Measurements from ENCODE around the gene VAT1L. TPM values are rescaled to one million over a fixed set of nuclear protein-coding genes. Genes with fewer than 3 reads are reported as not detected.

VAT1L gene
- total RNA-seq, 6 experiments from 2014 or later: not detected

DNA sequence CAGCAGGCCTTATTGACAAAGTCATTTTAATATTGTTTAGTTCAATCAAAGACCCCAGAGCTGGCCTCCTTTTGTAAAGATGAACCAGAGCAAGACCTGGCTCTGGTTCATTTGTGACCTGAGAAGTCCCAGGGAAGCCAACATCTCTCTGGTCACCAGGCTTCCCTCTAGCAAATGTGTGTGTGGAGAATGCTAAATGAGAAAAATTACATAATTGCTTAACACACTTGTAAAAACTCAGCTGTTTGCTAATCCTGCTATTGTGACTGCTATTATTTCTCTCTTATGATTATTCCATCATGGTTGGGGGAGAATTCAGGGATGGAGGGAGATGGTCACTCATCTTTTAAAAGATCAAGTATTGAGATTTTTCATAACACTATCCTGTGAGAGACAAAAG lies 139.7 kb downstream of the VAT1L start:
- Mint-ChIP-seq H3K9me3 (peaks cover 58% of the 10 kb centered on the region), H3K4me1 (ENCODE audit: low read depth) (no peaks in the 10 kb centered on the region), H3K27ac (no peak overlapping the region), H3K4me3 (no peak overlapping the region), H3K27me3 (ENCODE audit: insufficient read depth) (no peaks in the 10 kb centered on the region; the same call in 1 of the 2 replicates), H3K36me3 (ENCODE audit: low read depth) (no peaks in the 10 kb centered on the region; the same call in 1 of the 2 replicates)
- TF ChIP-seq, protein P1, sequence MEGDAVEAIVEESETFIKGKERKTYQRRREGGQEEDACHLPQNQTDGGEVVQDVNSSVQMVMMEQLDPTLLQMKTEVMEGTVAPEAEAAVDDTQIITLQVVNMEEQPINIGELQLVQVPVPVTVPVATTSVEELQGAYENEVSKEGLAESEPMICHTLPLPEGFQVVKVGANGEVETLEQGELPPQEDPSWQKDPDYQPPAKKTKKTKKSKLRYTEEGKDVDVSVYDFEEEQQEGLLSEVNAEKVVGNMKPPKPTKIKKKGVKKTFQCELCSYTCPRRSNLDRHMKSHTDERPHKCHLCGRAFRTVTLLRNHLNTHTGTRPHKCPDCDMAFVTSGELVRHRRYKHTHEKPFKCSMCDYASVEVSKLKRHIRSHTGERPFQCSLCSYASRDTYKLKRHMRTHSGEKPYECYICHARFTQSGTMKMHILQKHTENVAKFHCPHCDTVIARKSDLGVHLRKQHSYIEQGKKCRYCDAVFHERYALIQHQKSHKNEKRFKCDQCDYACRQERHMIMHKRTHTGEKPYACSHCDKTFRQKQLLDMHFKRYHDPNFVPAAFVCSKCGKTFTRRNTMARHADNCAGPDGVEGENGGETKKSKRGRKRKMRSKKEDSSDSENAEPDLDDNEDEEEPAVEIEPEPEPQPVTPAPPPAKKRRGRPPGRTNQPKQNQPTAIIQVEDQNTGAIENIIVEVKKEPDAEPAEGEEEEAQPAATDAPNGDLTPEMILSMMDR (IDR thresholded peaks at IDR 0.05): no peak
- no peak for DNase-seq

DNA sequence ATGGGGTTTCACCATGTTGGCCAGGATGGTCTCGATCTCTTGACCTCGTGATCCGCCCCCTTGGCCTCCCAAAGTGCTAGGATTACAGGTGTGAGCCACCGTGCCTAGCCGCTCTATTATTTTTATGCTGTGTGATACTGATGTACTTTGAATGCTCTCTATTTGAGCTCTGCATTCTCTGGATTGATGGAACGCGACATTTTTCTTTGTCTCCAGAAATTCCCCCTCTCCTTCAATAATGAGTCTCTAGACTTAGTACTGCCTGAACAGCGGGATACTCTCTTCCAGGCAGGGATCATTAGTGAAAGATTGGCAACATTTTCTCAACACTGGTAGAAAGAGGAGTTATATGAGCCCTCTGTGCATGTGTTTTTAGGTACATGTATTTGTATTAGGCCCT lies 140.6 kb downstream of the VAT1L start:
- DNase-seq: no peak
- no peaks in the 10 kb centered on the region; the same call in 1 of the 2 replicates for H3K36me3 Mint-ChIP-seq (ENCODE audit: low read depth)
- H3K9me3 Mint-ChIP-seq: peaks cover 63% of the 10 kb centered on the region
- no peaks in the 10 kb centered on the region for H3K4me1 Mint-ChIP-seq (ENCODE audit: low read depth)
- H3K27ac Mint-ChIP-seq: no peak overlapping the region
- TF ChIP-seq, protein P1 (IDR thresholded peaks at IDR 0.05): no peak
- no peak overlapping the region for H3K4me3 Mint-ChIP-seq
- no peaks in the 10 kb centered on the region; the same call in 1 of the 2 replicates for H3K27me3 Mint-ChIP-seq (ENCODE audit: insufficient read depth)

DNA sequence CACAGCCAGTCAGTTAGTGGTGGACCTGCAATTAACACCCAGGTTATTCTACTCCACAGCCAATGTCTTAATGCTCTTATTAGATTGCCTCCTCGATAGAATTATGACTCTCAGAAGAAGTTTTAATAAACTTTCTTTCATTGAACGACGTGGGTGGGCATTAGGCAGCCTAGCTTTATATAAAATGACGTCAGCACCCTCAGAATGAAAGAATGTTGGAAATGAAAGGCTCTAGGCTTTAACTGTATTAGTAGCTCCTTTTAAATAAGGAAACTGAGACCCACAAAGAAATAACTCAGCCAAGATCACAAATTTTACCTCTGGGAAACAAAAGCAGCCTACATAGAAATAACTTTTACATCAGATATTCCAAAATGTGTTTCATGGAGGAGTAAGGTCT lies 142.7 kb downstream of the VAT1L start:
- no peak overlapping the region for H3K4me3 Mint-ChIP-seq
- DNase-seq: no peak

DNA sequence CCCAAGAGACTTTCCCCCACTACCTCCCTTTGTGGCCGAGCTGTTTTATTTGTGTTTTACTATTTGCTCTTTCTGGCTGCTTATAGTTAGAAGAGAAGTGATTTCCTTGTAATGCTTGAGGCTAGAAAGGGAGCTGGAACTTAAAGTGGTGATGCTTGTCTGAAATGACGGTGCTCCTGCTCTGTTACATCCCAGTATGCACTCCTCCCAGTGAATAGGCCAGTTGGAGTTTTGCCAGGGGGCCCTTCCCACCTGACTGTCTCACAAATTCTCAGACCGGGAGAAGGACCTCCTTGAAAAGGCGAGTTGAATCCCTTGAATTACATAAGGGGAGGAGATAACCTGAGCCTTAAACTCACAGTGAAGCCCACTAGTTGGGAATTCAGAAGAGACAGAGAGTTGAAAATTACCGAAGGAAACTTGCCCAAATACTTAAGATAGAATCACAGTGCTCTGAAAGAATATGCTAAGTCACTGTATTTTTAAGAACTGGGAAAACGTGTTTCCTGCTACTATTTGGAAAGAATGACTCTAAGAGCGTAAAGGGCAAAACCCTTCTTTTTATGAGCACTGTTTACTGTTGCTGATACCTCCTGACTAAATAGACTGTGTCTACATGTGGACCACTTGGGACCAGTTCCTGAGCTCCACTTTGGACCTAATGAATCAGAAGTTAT lies 149.2 kb downstream of the VAT1L start:
- TF ChIP-seq, protein P1 (IDR thresholded peaks at IDR 0.05): no peak
- no peak for DNase-seq
- Mint-ChIP-seq H3K27me3 (ENCODE audit: insufficient read depth) (no peaks in the 10 kb centered on the region), H3K36me3 (ENCODE audit: low read depth) (peaks cover 9% of the 10 kb centered on the region; the same call in 1 of the 2 replicates), H3K9me3 (peaks cover 64% of the 10 kb centered on the region), H3K27ac (no peak overlapping the region), H3K4me3 (no peak overlapping the region), H3K4me1 (ENCODE audit: low read depth) (no peaks in the 10 kb centered on the region)

More for the DNA sequence above, 142.7 kb downstream of the VAT1L start:
- Mint-ChIP-seq H3K27ac (no peak overlapping the region), H3K9me3 (peaks cover 67% of the 10 kb centered on the region), H3K4me1 (ENCODE audit: low read depth) (no peaks in the 10 kb centered on the region), H3K27me3 (ENCODE audit: insufficient read depth) (no peaks in the 10 kb centered on the region; the same call in 1 of the 2 replicates), H3K36me3 (ENCODE audit: low read depth) (peaks cover 9% of the 10 kb centered on the region; the same call in 1 of the 2 replicates)
- TF ChIP-seq, protein P1 (IDR thresholded peaks at IDR 0.05): no peak

DNA sequence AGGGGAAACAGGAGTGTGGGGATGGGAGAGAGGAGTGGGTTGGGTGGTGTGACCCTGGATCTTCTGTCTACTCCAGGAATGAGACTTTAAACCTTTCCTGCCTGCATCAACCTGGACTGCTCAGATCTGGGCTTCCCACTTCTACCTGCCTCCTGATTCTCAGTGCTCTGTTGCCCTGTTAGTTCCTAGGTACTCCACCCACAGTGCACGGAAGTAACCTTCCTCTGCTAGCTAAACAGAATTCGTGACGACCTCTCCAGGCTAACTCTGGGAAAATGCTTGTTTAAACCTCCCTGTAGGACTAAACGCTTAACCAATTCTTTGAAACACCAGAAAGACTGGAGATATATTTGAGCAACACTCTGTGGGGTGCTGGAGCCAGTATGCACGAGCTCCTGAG lies 150.5 kb downstream of the VAT1L start:
- DNase-seq: no peak
- no peaks in the 10 kb centered on the region for H3K27me3 Mint-ChIP-seq (ENCODE audit: insufficient read depth)
- H3K4me3 Mint-ChIP-seq: no peak overlapping the region
- no peak overlapping the region for H3K27ac Mint-ChIP-seq
- no peaks in the 10 kb centered on the region for H3K4me1 Mint-ChIP-seq (ENCODE audit: low read depth)
- peaks cover 9% of the 10 kb centered on the region; the same call in 1 of the 2 replicates for H3K36me3 Mint-ChIP-seq (ENCODE audit: low read depth)
- peaks cover 60% of the 10 kb centered on the region for H3K9me3 Mint-ChIP-seq
- TF ChIP-seq, protein P1 (IDR thresholded peaks at IDR 0.05): no peak

All from HFFc6 (cell line).